ENCODE results near the gene MAST4. TPM values are rescaled to one million over a fixed set of nuclear protein-coding genes. Genes with fewer than 3 reads are reported as not detected.

MAST4 gene
- total RNA-seq, 2 donors from 2014 or later = 41.1 to 64.8 TPM

GRCh38 chr5:66597183-66597757 lies 1.1 kb downstream of the MAST4 start:
- intact Hi-C loops (cut with DNase I) = loop anchor here in 1 of 2 donors (5.0 to 10.0 kb wide), 2 partner anchors 145 to 292 kb away; no protein-coding TSS in a partner anchor
- peak; percentile 32 to 43 for ATAC-seq
- DNase-seq = peak; percentile 56

GRCh38 chr5:66602621-66603020 lies 6.4 kb downstream of the MAST4 start:
- ATAC-seq (no peak), DNase-seq (no peak)
- intact Hi-C loops (cut with DNase I) = no loop called here

GRCh38 chr5:66603164-66603563 lies 7.0 kb downstream of the MAST4 start:
- DNase-seq = no peak
- intact Hi-C loops (cut with DNase I) = no loop called here
- no peak for ATAC-seq

- intact Hi-C loops (cut with DNase I) = no loop called here
- ATAC-seq (peak in 1 of 2 donors; percentile 31), DNase-seq (no peak)
These were observed 7.7 kb downstream of the MAST4 start for GRCh38 chr5:66603881-66604280.

GRCh38 chr5:66606713-66607112 lies 10.5 kb downstream of the MAST4 start:
- DNase-seq = no peak
- intact Hi-C loops (cut with DNase I) = no loop called here

GRCh38 chr5:66608501-66608900 lies 12.3 kb downstream of the MAST4 start:
- no peak for DNase-seq
- ATAC-seq = no peak
- intact Hi-C loops (cut with DNase I) = no loop called here

More at GRCh38 chr5:66606713-66607112, 10.5 kb downstream of the MAST4 start:
- no peak for ATAC-seq

- DNase-seq (no peak), ATAC-seq (peak in 1 of 2 donors; percentile 31)
- intact Hi-C loops (cut with DNase I) = no loop called here
These were observed 13.4 kb downstream of the MAST4 start for GRCh38 chr5:66609615-66610014.

GRCh38 chr5:66612226-66612625 lies 16.0 kb downstream of the MAST4 start:
- ATAC-seq (peak in 1 of 2 donors; percentile 43), DNase-seq (no peak)
- intact Hi-C loops (cut with DNase I) = no loop called here

GRCh38 chr5:66615136-66615535 lies 18.9 kb downstream of the MAST4 start:
- intact Hi-C loops (cut with DNase I) = no loop called here
- DNase-seq (no peak), ATAC-seq (no peak)

- no peak for ATAC-seq
- DNase-seq = no peak
- intact Hi-C loops (cut with DNase I) = no loop called here
These were observed 19.7 kb downstream of the MAST4 start for GRCh38 chr5:66615894-66616293.

- intact Hi-C loops (cut with DNase I) = no loop called here
- DNase-seq (no peak), ATAC-seq (peak; percentile 36 to 57)
These were observed 20.5 kb downstream of the MAST4 start for GRCh38 chr5:66616520-66617225.

GRCh38 chr5:66617226-66617861 lies 21.2 kb downstream of the MAST4 start:
- no peak for ATAC-seq
- DNase-seq = no peak
- intact Hi-C loops (cut with DNase I) = no loop called here

- intact Hi-C loops (cut with DNase I) = no loop called here
- ATAC-seq (no peak), DNase-seq (no peak)
These were observed 22.0 kb downstream of the MAST4 start for GRCh38 chr5:66617991-66618768.

- intact Hi-C loops (cut with DNase I) = no loop called here
- no peak for ATAC-seq
- no peak for DNase-seq
These were observed 24.5 kb downstream of the MAST4 start for GRCh38 chr5:66620711-66621110.

- ATAC-seq (no peak), DNase-seq (no peak)
- intact Hi-C loops (cut with DNase I) = no loop called here
These were observed 25.0 kb downstream of the MAST4 start for GRCh38 chr5:66621146-66621545.

- ATAC-seq = no peak
- intact Hi-C loops (cut with DNase I) = no loop called here
- DNase-seq = no peak
These were observed 25.5 kb downstream of the MAST4 start for GRCh38 chr5:66621736-66622135.

GRCh38 chr5:66628561-66628960 lies 32.4 kb downstream of the MAST4 start:
- intact Hi-C loops (cut with DNase I) = no loop called here
- DNase-seq (no peak), ATAC-seq (peak in 1 of 2 donors; percentile 42)

GRCh38 chr5:66629446-66629845 lies 33.3 kb downstream of the MAST4 start:
- DNase-seq (no peak), ATAC-seq (peak in 1 of 2 donors; percentile 24)
- intact Hi-C loops (cut with DNase I) = no loop called here

- no peak for DNase-seq
- intact Hi-C loops (cut with DNase I) = no loop called here
- ATAC-seq = no peak
These were observed 37.6 kb downstream of the MAST4 start for GRCh38 chr5:66633754-66634153.

GRCh38 chr5:66634601-66635000 lies 38.4 kb downstream of the MAST4 start:
- ATAC-seq (no peak), DNase-seq (no peak)
- intact Hi-C loops (cut with DNase I) = no loop called here

Measured in left cardiac atrium (tissue), 4 donors.